Measurements from ENCODE around the gene ZBTB17. TPM values are rescaled to one million over a fixed set of nuclear protein-coding genes. Genes with fewer than 3 reads are reported as not detected.

Gene ZBTB17
- polyA plus RNA-seq, 1 experiment: 43.3 TPM

- CTCF ChIA-PET: interaction anchor here (1.2 to 4.0 kb wide), 6 partner anchors 8 to 53 kb away, joined by 3 to 29 read pairs (median 4); partner anchors contain the start of genes FAM131C and SRARP
- POLR2A ChIA-PET: no interaction called here
- no peak for DNase-seq (ENCODE audit: low read depth)
- TF ChIP-seq CTCF (IDR thresholded peaks at IDR 0.05; ENCODE audit: insufficient read depth, low read depth, low read length): no peak
- no peak overlapping the region for H3K4me3 ChIP-seq (ENCODE audit: low read depth, low read length)
- H3K27me3 ChIP-seq (ENCODE audit: control insufficient read depth, insufficient read depth, low read length): peaks cover 2% of the 10 kb centered on the region
- H3K36me3 ChIP-seq (ENCODE audit: control insufficient read depth, insufficient read depth, low read length): no peaks in the 10 kb centered on the region
Measured at GRCh38 chr1:16020325-16020724, 44.4 kb upstream of the ZBTB17 start.

- H3K36me3 ChIP-seq (ENCODE audit: control insufficient read depth, insufficient read depth, low read length): no peaks in the 10 kb centered on the region
- ChIA-PET CTCF (interaction anchor here (1.2 to 4.0 kb wide), 8 partner anchors 9 to 53 kb away, joined by 3 to 29 read pairs (median 4); partner anchors contain the start of genes FAM131C and SRARP), POLR2A (no interaction called here)
- no peak overlapping the region for H3K4me3 ChIP-seq (ENCODE audit: low read depth, low read length)
- DNase-seq (ENCODE audit: low read depth): no peak
- no peak for TF ChIP-seq CTCF (IDR thresholded peaks at IDR 0.05; ENCODE audit: insufficient read depth, low read depth, low read length)
- H3K27me3 ChIP-seq (ENCODE audit: control insufficient read depth, insufficient read depth, low read length): peaks cover 2% of the 10 kb centered on the region
Measured at GRCh38 chr1:16019644-16020277, 43.9 kb upstream of the ZBTB17 start.

- POLR2A ChIA-PET: no interaction called here
- DNase-seq (ENCODE audit: low read depth): no peak
- Histone ChIP-seq H3K27me3 (ENCODE audit: control insufficient read depth, insufficient read depth, low read length) (peaks cover 2% of the 10 kb centered on the region), H3K36me3 (ENCODE audit: control insufficient read depth, insufficient read depth, low read length) (no peaks in the 10 kb centered on the region), H3K4me3 (ENCODE audit: low read depth, low read length) (no peak overlapping the region)
- CTCF ChIA-PET: interaction anchor here (0.7 to 4.0 kb wide), 10 partner anchors 9 to 55 kb away, joined by 3 to 29 read pairs (median 4); partner anchors contain the start of genes FAM131C and SRARP
- TF ChIP-seq CTCF (IDR thresholded peaks at IDR 0.05; ENCODE audit: insufficient read depth, low read depth, low read length): no peak
Measured at GRCh38 chr1:16018749-16019643, 43.1 kb upstream of the ZBTB17 start.

- no peak for TF ChIP-seq CTCF (IDR thresholded peaks at IDR 0.05; ENCODE audit: insufficient read depth, low read depth, low read length)
- ChIA-PET POLR2A (no interaction called here), CTCF (interaction anchor here (1.2 to 4.0 kb wide), 6 partner anchors 9 to 226 kb away, joined by 3 to 29 read pairs (median 4); partner anchors contain the start of gene FAM131C)
- Histone ChIP-seq H3K36me3 (ENCODE audit: control insufficient read depth, insufficient read depth, low read length) (no peaks in the 10 kb centered on the region), H3K4me3 (ENCODE audit: low read depth, low read length) (no peak overlapping the region), H3K27me3 (ENCODE audit: control insufficient read depth, insufficient read depth, low read length) (peaks cover 2% of the 10 kb centered on the region; the same call in 1 of the 2 replicates)
- DNase-seq (ENCODE audit: low read depth): no peak
Measured at GRCh38 chr1:16018308-16018707, 42.4 kb upstream of the ZBTB17 start.
